ELF-1 (cell line): ENCODE results near the gene DUSP7.

Source experiments
- DNase-seq: peaks from one replicate; pipeline ENCODE4 v3.0.0-alpha.2; 2016; ENCODE audit warnings: low read depth, low spot score

The DUSP7 gene

DNA sequence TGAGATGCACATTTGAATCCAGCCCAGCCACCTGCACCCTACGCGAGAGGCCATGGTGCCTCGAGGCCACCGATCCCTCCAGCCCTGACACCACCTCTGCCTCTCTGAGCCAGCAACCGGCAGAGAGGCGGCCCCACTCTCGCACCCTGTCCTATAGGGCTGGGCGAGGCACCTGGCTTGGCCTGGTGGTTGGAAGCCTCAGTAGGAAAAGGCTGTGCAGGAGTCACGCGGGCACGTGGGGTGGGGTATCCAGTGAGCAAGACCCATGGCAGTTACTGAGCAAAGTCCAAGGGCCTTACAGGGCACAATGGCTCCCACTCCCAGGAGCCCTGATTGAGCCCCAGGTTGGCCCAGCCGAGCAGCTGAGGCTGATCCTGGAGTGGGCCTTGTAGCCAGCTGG, 12.4 kb upstream of the DUSP7 start:
- DNase-seq = no peak

GRCh38 chr3:52068055-52068571, 11.7 kb upstream of the DUSP7 start:
- peak; percentile 58 for DNase-seq

GRCh38 chr3:52067526-52067925, 11.2 kb upstream of the DUSP7 start:
- no peak for DNase-seq

DNA sequence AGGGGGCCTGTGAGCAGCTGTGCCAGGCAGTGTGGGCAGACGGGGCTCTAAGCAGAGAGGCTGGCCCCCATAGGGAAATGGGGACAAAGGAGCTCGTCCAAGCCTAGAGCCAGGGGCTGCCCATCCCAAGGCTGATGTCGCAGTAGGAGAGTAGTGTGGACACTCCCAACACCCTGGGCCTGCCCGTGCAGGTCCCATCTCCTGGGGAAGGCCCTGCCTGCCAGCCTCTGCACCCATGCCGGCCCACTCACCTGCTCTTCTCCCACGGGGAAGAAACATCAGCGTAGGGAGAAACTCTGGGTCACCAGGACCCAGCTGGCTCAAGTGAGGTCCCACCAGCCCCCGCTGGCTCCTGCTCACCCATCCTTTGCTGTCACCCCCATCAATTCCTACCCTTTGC, 10.7 kb upstream of the DUSP7 start:
- no peak for DNase-seq

GRCh38 chr3:52065264-52065756, 8.9 kb upstream of the DUSP7 start:
- no peak for DNase-seq

GRCh38 chr3:52064561-52064960, 8.2 kb upstream of the DUSP7 start:
- DNase-seq = no peak

- DNase-seq = no peak
These were observed 6.8 kb upstream of the DUSP7 start for GRCh38 chr3:52063026-52063723.

GRCh38 chr3:52062505-52062904, 6.1 kb upstream of the DUSP7 start:
- DNase-seq = peak; percentile 31

GRCh38 chr3:52061121-52061910, 4.9 kb upstream of the DUSP7 start:
- no peak for DNase-seq

DNA sequence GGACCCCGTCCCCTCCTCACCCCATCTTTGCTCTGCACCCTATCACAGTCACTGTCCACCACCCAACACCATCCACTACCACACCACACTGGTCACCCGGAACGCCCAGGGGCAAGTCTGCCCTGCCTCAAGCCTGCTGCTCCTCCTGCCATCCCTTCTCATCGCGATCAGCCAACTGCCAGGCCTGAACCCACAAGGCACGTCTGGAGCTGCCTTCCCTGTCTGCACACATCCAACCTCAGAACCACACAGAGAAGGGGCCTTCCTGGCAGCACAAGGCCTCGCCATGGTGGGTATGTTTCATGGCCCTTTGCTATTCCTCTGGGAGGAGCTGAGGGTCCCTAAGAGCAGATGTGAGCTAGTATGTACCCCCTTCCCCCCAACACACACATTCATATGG, 3.4 kb upstream of the DUSP7 start:
- no peak for DNase-seq

GRCh38 chr3:52057812-52058495, 1.6 kb upstream of the DUSP7 start:
- no peak for DNase-seq

- DNase-seq = peak; percentile 99
These were observed 819 bp upstream of the DUSP7 start for GRCh38 chr3:52056968-52057811.

DNA sequence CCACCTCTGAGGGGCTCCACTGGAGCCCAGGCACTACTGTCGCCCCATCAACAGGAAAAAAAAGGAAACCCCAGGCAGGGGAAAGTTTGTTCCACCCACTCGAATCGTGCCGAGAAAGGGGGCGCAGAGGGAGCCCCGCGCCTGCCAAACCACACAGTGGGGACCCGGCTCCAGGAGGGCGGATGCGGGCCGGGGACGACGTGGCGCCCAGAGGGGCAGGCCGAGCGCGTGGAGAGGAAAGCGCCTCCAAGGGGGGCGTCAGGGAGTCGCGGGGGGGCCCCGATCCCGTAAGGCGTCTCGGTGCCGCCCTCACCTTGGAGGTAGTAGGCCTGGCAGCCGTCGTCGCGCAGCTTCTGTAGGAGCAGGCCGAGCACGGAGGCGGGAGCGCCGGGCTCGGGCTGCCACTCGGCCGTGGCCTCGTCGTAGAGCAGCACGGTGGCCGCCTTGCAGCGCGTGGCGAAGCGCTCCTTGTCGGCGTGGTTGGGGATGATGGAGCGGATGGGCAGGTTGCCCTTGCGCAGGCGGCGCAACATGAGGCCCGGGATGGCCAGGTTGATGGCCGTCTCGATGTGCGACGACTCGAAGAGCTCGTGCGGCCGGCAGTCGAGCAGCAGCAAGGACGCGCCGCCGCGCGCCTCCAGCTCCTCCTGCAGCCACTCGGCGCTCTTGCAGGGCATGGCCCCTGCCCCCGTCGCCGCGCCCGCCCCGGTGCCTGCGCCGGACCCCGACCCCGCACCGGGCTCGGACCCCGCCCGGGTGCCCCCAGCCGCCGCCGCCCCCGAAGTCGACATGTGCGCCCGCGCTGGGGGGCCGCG, 627 bp downstream of the DUSP7 start:
- DNase-seq = peak; percentile 67

GRCh38 chr3:52054661-52055511, 1.5 kb downstream of the DUSP7 start:
- no peak for DNase-seq

- no peak for DNase-seq
These were observed 2.8 kb downstream of the DUSP7 start for GRCh38 chr3:52053307-52054304.

DNA sequence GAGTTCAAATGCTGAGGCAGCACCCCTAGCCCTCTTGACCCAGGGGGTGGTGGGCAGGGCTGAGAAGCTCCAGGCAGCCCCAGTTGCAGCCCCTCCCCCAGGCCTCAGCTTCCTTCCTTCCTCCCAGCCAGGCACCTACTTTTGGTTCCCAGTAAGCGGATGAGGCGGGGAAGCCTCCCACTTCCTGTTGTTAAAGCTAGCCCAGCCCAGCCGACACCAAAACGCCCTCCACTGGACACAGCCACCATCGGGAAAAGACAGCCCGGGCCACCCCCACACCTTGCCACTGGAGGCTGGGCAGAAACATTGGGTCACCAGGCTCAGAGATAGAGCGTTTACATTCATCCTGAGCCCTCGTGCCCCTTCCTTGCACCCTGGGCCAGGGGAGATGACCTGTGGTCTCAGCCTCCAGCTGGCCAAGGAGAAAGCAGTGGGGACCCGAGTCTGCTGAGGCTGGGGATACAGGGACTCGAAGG, 3.5 kb downstream of the DUSP7 start:
- peak; percentile 84 for DNase-seq

- DNase-seq = no peak
These were observed 4.9 kb downstream of the DUSP7 start for GRCh38 chr3:52051444-52051843.

GRCh38 chr3:52050571-52050970, 5.8 kb downstream of the DUSP7 start:
- DNase-seq = no peak
